Muscle of leg (tissue), 11 donors: Measurements from ENCODE around the gene UQCRFS1. TPM values are rescaled to one million over a fixed set of nuclear protein-coding genes. Genes with fewer than 3 reads are reported as not detected.

ENCODE experiments used
- DNase-seq: peaks from one replicate; pipeline ENCODE4 v3.0.0; 2013
- H3K27ac ChIP-seq: one replicate; pipeline ENCODE4 v1.5.1; 2013; ENCODE audit warnings: mild to moderate bottlenecking, low read length, control low read depth
- H3K27me3 ChIP-seq: one replicate; pipeline ENCODE4 v1.6.1; 2013; ENCODE audit warnings: low read length; ENCODE audit not compliant: control insufficient read depth, insufficient read depth
- H3K36me3 ChIP-seq: one replicate; pipeline ENCODE4 v1.6.1; 2013; ENCODE audit warnings: low read length; ENCODE audit not compliant: control insufficient read depth, insufficient read depth
- H3K4me1 ChIP-seq: one replicate; pipeline ENCODE4 v1.6.1; 2013; ENCODE audit warnings: low read length; ENCODE audit not compliant: control insufficient read depth, insufficient read depth
- H3K4me3 ChIP-seq: one replicate; pipeline ENCODE4 v1.5.1; 2013; ENCODE audit warnings: low read length, control low read depth
- H3K9me3 ChIP-seq: replicated peaks from 2 replicates; pipeline ENCODE4 v1.6.1; 2013; ENCODE audit warnings: low read depth, low read length; ENCODE audit not compliant: control insufficient read depth
- WGBS: methylation state at CpG from one replicate; pipeline ENCODE4 v1.1.5; 2013; ENCODE audit warnings: missing lambda C conversion rate; ENCODE audit not compliant: insufficient coverage; 5-methylcytosine and 5-hydroxymethylcytosine counted together
- polyA plus RNA-seq, 8 donors: library from polyadenylated mRNA; unstranded; fragments of 120-200 nt; gene quantifications; one replicate each; pipeline versions ENCODE4 v1.2.1 to v1.2.3, GENCODE V29; 2013; ENCODE audit warnings: inconsistent platforms in 1 of 8, low replicate concordance in 1 of 8; ENCODE audit not compliant: insufficient read length in 8 of 8, insufficient read depth in 1 of 8
- total RNA-seq: library from RNA; stranded (reverse); fragments of 120-200 nt; gene quantifications from one replicate; pipeline ENCODE4 v1.2.4, GENCODE V29; 2013

The UQCRFS1 gene
- total and polyA plus RNA-seq, 9 donors: 24.6 to 48.1 (median 31.6) TPM

- no peak overlapping the region for H3K4me3 ChIP-seq
- no peak overlapping the region for H3K27ac ChIP-seq
- 70% methylated on average over 2 of the region's 2 CpGs for WGBS
- no peaks in the 10 kb centered on the region for H3K27me3 ChIP-seq
- H3K36me3 ChIP-seq: no peaks in the 10 kb centered on the region
- peaks cover 6% of the 10 kb centered on the region for H3K9me3 ChIP-seq
- DNase-seq: no peak
- H3K4me1 ChIP-seq: no peaks in the 10 kb centered on the region
Observed at GRCh38 chr19:29173896-29174295, 39.1 kb downstream of the UQCRFS1 start.

- no peaks in the 10 kb centered on the region for H3K4me1 ChIP-seq
- no peaks in the 10 kb centered on the region for H3K27me3 ChIP-seq
- H3K4me3 ChIP-seq: no peak overlapping the region
- no CpG with 5 or more reads among the region's 2 CpGs for WGBS
- no peak overlapping the region for H3K27ac ChIP-seq
- H3K9me3 ChIP-seq: peaks cover 3% of the 10 kb centered on the region
- H3K36me3 ChIP-seq: no peaks in the 10 kb centered on the region
- DNase-seq: no peak
Observed at GRCh38 chr19:29172302-29172701, 40.6 kb downstream of the UQCRFS1 start.

GRCh38 chr19:29171525-29171924 lies 41.4 kb downstream of the UQCRFS1 start:
- no peak for DNase-seq
- no peaks in the 10 kb centered on the region for H3K4me1 ChIP-seq
- WGBS: 74% methylated on average over 2 of the region's 2 CpGs

GRCh38 chr19:29170554-29170953 lies 42.4 kb downstream of the UQCRFS1 start:
- H3K36me3 ChIP-seq: no peaks in the 10 kb centered on the region
- WGBS: no CpG with 5 or more reads among the region's 1 CpG
- H3K9me3 ChIP-seq: peaks cover 3% of the 10 kb centered on the region
- H3K4me1 ChIP-seq: no peaks in the 10 kb centered on the region
- no peaks in the 10 kb centered on the region for H3K27me3 ChIP-seq
- no peak for DNase-seq
- no peak overlapping the region for H3K4me3 ChIP-seq
- H3K27ac ChIP-seq: no peak overlapping the region

More at GRCh38 chr19:29171525-29171924, 41.4 kb downstream of the UQCRFS1 start:
- no peaks in the 10 kb centered on the region for H3K36me3 ChIP-seq
- peaks cover 3% of the 10 kb centered on the region for H3K9me3 ChIP-seq
- H3K4me3 ChIP-seq: no peak overlapping the region
- H3K27me3 ChIP-seq: no peaks in the 10 kb centered on the region
- no peak overlapping the region for H3K27ac ChIP-seq

GRCh38 chr19:29162694-29163093 lies 50.3 kb downstream of the UQCRFS1 start:
- Histone ChIP-seq H3K27me3 (no peaks in the 10 kb centered on the region), H3K27ac (no peak overlapping the region), H3K4me3 (no peak overlapping the region), H3K9me3 (no peaks in the 10 kb centered on the region), H3K4me1 (no peaks in the 10 kb centered on the region), H3K36me3 (no peaks in the 10 kb centered on the region)
- WGBS: 33% methylated on average over 2 of the region's 3 CpGs
- no peak for DNase-seq

- WGBS: no CpG with 5 or more reads among the region's 2 CpGs
- H3K27me3 ChIP-seq: no peaks in the 10 kb centered on the region
- H3K27ac ChIP-seq: no peak overlapping the region
- H3K9me3 ChIP-seq: peaks cover 3% of the 10 kb centered on the region
- no peak overlapping the region for H3K4me3 ChIP-seq
- DNase-seq: no peak
- H3K4me1 ChIP-seq: no peaks in the 10 kb centered on the region
- H3K36me3 ChIP-seq: no peaks in the 10 kb centered on the region
Observed at GRCh38 chr19:29155683-29156082, 57.3 kb downstream of the UQCRFS1 start.
